ENCODE data around the gene PNPLA4. TPM values are rescaled to one million over a fixed set of nuclear protein-coding genes. Genes with fewer than 3 reads are reported as not detected.
A peak's percentile ranks its signal among the peaks of the same experiment; 100 is the strongest.

Gene PNPLA4
- polyA plus RNA-seq, 1 donor (not counting 4 experiments of a cell fraction or from before 2014, with no cell fraction given): 39.6 TPM

- Histone ChIP-seq H3K27me3 (ENCODE audit: control insufficient read depth, extremely low read depth, insufficient read depth, low read length) (no peaks in the 10 kb centered on the region), H3K36me3 (ENCODE audit: control insufficient read depth in 2 of 2, extremely low read depth in 1 of 2, insufficient read depth in 2 of 2, low read length in 2 of 2) (no peaks in the 10 kb centered on the region), H4K20me1 (ENCODE audit: control insufficient read depth, extremely low read depth, insufficient read depth, low read length) (no peaks in the 10 kb centered on the region), H3K4me1 (ENCODE audit: control insufficient read depth, extremely low read depth, insufficient read depth, low read length) (peaks cover 8% of the 10 kb centered on the region), H3K4me3 (ENCODE audit: control insufficient read depth in 2 of 3, extremely low read depth in 1 of 3, insufficient read depth in 2 of 3, low read depth in 1 of 3, low read length in 3 of 3) (no peak overlapping the region), H3K27ac (ENCODE audit: control insufficient read depth, insufficient read depth, low read length) (no peak overlapping the region), H3K4me2 (ENCODE audit: control insufficient read depth, extremely low read depth, insufficient read depth, low read depth, low read length) (no peak overlapping the region), H3K9ac (ENCODE audit: control insufficient read depth, extremely low read depth, insufficient read depth, low read length) (no peak overlapping the region), H3K9me3 (ENCODE audit: control insufficient read depth, low read depth, low read length) (no peaks in the 10 kb centered on the region), H2AFZ (ENCODE audit: control insufficient read depth, low read length) (peak overlapping the region; percentile 45), H3K79me2 (ENCODE audit: control insufficient read depth, insufficient read depth, low read length) (no peaks in the 10 kb centered on the region), H3K9me1 (ENCODE audit: control insufficient read depth, extremely low read depth, insufficient read depth, low read length) (no peaks in the 10 kb centered on the region)
- FAIRE-seq (peak; percentile 84), DNase-seq (ENCODE audit: low read depth, low spot score) (no peak)
- no peak for TF ChIP-seq EZH2 (IDR thresholded peaks at IDR 0.05; ENCODE audit: low read length)
- TF ChIP-seq, protein P1, sequence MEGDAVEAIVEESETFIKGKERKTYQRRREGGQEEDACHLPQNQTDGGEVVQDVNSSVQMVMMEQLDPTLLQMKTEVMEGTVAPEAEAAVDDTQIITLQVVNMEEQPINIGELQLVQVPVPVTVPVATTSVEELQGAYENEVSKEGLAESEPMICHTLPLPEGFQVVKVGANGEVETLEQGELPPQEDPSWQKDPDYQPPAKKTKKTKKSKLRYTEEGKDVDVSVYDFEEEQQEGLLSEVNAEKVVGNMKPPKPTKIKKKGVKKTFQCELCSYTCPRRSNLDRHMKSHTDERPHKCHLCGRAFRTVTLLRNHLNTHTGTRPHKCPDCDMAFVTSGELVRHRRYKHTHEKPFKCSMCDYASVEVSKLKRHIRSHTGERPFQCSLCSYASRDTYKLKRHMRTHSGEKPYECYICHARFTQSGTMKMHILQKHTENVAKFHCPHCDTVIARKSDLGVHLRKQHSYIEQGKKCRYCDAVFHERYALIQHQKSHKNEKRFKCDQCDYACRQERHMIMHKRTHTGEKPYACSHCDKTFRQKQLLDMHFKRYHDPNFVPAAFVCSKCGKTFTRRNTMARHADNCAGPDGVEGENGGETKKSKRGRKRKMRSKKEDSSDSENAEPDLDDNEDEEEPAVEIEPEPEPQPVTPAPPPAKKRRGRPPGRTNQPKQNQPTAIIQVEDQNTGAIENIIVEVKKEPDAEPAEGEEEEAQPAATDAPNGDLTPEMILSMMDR (optimal IDR thresholded peaks at IDR 0.05 in 1 of 3, IDR thresholded peaks at IDR 0.05 in 1 of 3, conservative IDR thresholded peaks at IDR 0.05 in 1 of 3; ENCODE audit: extremely low read depth in 1 of 3, insufficient read depth in 2 of 3, low read length in 3 of 3): peak; percentile 36 to 51 (median 37)
- dilution Hi-C loops (cut with MboI; ENCODE audit: extremely low pct_ligation_motif_present, low sequenced_read_pairs): no loop called here
These were observed 14.3 kb upstream of the PNPLA4 start for GRCh38 chrX:7941390-7942042.

DNA sequence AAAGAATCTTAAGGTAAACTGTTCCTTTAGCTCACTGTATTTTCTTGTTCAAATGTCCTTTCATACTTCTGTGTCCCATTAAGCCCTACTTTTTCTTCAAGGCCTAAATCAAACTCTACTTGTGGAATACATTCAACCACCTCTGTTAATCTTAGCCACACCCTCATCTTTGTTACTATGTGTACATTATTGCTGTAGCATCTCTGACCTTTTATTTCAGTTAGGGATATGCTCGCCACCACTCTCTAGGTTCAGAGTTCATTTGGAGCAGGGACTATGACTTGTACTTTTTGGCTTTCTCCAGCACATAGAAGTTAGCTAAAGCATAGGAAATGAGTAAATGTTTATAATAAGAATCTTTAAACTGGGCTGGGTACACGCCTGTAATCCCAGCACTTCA is 6.8 kb upstream of the PNPLA4 start:
- H3K27ac ChIP-seq (ENCODE audit: control insufficient read depth, insufficient read depth, low read length): no peak overlapping the region
- no peak overlapping the region for H2AFZ ChIP-seq (ENCODE audit: control insufficient read depth, low read length)
- no peaks in the 10 kb centered on the region for H3K79me2 ChIP-seq (ENCODE audit: control insufficient read depth, insufficient read depth, low read length)
- H4K20me1 ChIP-seq (ENCODE audit: control insufficient read depth, extremely low read depth, insufficient read depth, low read length): no peaks in the 10 kb centered on the region
- H3K9me1 ChIP-seq (ENCODE audit: control insufficient read depth, extremely low read depth, insufficient read depth, low read length): no peaks in the 10 kb centered on the region
- DNase-seq (ENCODE audit: low read depth, low spot score) (no peak), FAIRE-seq (no peak)
- no peaks in the 10 kb centered on the region for H3K27me3 ChIP-seq (ENCODE audit: control insufficient read depth, extremely low read depth, insufficient read depth, low read length)
- no peaks in the 10 kb centered on the region for H3K36me3 ChIP-seq (ENCODE audit: control insufficient read depth in 2 of 2, extremely low read depth in 1 of 2, insufficient read depth in 2 of 2, low read length in 2 of 2)
- TF ChIP-seq EZH2 (IDR thresholded peaks at IDR 0.05; ENCODE audit: low read length): no peak
- TF ChIP-seq, protein P1 (optimal IDR thresholded peaks at IDR 0.05 in 1 of 3, IDR thresholded peaks at IDR 0.05 in 1 of 3, conservative IDR thresholded peaks at IDR 0.05 in 1 of 3; ENCODE audit: extremely low read depth in 1 of 3, insufficient read depth in 2 of 3, low read length in 3 of 3): no peak
- H3K9ac ChIP-seq (ENCODE audit: control insufficient read depth, extremely low read depth, insufficient read depth, low read length): no peak overlapping the region
- H3K4me1 ChIP-seq (ENCODE audit: control insufficient read depth, extremely low read depth, insufficient read depth, low read length): no peaks in the 10 kb centered on the region
- H3K4me3 ChIP-seq (ENCODE audit: control insufficient read depth in 2 of 3, extremely low read depth in 1 of 3, insufficient read depth in 2 of 3, low read depth in 1 of 3, low read length in 3 of 3): no peak overlapping the region
- no peak overlapping the region for H3K4me2 ChIP-seq (ENCODE audit: control insufficient read depth, extremely low read depth, insufficient read depth, low read depth, low read length)
- dilution Hi-C loops (cut with MboI; ENCODE audit: extremely low pct_ligation_motif_present, low sequenced_read_pairs): no loop called here
- H3K9me3 ChIP-seq (ENCODE audit: control insufficient read depth, low read depth, low read length): no peaks in the 10 kb centered on the region
